ENCODE measurements around the gene ZNF14.

DNA sequence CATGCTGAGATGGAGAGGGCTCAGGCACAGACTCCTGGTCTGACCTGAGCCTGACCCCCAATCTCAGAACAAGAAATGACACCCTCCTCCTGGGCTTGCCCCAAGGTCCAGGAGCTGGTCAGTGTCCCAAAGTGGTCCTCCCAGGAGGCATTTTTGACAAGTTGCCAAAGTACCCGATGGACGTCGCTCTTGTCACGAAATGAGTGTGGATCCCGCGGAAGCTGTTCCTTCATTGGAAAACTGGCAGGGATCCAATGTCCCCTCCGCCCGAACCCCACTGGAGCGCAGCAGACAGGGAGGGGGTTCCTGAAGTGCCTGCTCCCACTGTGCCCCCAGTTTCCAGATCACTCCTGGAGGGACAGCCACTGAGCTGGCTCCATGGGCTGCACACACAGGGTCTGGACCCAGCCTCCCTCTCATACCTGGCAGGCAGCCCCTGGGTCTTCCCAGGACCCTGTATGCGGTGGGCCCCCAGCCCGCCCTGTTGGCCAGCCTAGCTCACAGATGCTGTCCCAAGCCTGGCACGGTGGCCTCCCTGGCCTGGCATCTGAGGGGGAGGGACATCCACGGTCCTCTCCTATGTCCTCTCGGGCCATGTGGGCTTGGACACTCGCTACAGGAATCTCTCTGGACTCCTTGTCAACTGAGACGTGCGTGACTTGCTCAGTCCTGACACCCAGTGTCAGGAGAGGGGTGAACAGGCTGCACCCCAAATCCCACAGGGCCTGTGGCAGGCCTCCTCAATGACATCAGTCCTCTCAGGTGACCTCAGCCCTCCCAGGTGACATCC, 12.8 kb upstream of the ZNF14 start:
- TF ChIP-seq POLR2A (IDR thresholded peaks at IDR 0.05; ENCODE audit: low read length) (no peak), GATA1 (IDR thresholded peaks at IDR 0.05; ENCODE audit: low read depth, low read length) (no peak)

Measured in erythroblast (primary cell).